Mammary epithelial cell (primary cell): Measurements from ENCODE around the gene TIAM2.

Source experiments
- EZH2 ChIP-seq: IDR thresholded peaks from 2 replicates; pipeline ENCODE4 v1.6.1; 2012; ENCODE audit warnings: low read length, inconsistent platforms, borderline replicate concordance
- TF ChIP-seq, protein P1 (sequence below), 2 donors: IDR thresholded peaks in 1 of 2; conservative IDR thresholded peaks in 1 of 2; 2 replicates each; pipeline ENCODE4 v1.5.1; 2011 to 2012; ENCODE audit warnings: inconsistent platforms in 2 of 2, low read length in 2 of 2, mild to moderate bottlenecking in 2 of 2, control low read depth in 1 of 2, low read depth in 1 of 2; ENCODE audit not compliant: insufficient read depth in 1 of 2; ENCODE audit errors: extremely low read depth in 1 of 2

DNA sequence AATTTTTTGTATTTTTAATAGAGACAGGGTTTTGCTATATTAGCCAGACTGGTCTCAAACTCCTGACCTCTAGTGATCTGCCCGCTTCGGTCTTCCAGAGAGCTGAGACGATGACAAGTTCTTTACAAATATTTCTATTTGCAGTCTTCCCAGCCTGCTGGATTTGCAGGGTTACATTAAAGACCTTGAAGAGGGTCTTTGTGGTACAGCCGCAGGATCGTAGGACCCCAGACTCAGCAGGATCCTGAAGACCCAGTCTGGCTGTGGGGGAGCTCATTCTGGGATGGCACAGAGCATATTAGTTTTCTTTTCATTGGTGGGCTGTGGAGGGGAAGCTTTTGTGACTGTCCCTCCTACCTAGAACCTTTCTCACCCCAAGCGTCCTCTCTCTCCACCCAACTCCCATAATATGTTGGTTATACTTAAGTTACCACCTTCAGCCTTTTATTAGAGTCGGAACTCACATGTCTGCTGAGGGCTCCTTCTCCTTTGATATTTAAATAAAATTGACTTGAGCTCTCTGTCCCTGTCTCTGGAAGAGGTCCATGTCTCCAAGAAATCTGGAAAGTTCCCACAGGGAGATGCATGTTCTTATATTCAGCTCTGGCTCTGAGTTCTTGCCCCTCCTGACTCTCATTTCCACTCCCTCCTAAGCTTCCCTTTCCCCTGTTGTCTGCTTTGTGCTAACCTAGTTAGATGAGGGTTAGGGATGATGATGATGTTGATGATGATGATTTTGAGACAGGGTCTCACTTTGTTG lies 72.0 kb downstream of the TIAM2 start:
- TF ChIP-seq, protein P1, sequence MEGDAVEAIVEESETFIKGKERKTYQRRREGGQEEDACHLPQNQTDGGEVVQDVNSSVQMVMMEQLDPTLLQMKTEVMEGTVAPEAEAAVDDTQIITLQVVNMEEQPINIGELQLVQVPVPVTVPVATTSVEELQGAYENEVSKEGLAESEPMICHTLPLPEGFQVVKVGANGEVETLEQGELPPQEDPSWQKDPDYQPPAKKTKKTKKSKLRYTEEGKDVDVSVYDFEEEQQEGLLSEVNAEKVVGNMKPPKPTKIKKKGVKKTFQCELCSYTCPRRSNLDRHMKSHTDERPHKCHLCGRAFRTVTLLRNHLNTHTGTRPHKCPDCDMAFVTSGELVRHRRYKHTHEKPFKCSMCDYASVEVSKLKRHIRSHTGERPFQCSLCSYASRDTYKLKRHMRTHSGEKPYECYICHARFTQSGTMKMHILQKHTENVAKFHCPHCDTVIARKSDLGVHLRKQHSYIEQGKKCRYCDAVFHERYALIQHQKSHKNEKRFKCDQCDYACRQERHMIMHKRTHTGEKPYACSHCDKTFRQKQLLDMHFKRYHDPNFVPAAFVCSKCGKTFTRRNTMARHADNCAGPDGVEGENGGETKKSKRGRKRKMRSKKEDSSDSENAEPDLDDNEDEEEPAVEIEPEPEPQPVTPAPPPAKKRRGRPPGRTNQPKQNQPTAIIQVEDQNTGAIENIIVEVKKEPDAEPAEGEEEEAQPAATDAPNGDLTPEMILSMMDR (conservative IDR thresholded peaks at IDR 0.05 in 1 of 2, IDR thresholded peaks at IDR 0.05 in 1 of 2; ENCODE audit: extremely low read depth in 1 of 2, insufficient read depth in 1 of 2, low read depth in 1 of 2, low read length in 2 of 2), result no peak
- TF ChIP-seq EZH2, result no peak
